WTC11 (cell line): ENCODE results near the gene CC2D1A. TPM values are rescaled to one million over a fixed set of nuclear protein-coding genes. Genes with fewer than 3 reads are reported as not detected.
A peak's percentile ranks its signal among the peaks of the same experiment; 100 is the strongest.

Source experiments
- ATAC-seq: fragments of 200-7000 bp; cut with Tn5 transposase; 2 replicates; pipeline ENCODE4 v1.10.0; 2021; ENCODE audit warnings: mild to moderate bottlenecking, moderate library complexity
- CTCF ChIA-PET: fragments of 300-600 bp; sonication (Branson Sonifier 250); formaldehyde crosslinking; loops from one replicate; lab custom pipeline; 2021; ENCODE audit warnings: antibody characterized with exemption; lab: Charles Lee
- POLR2A ChIA-PET: fragments of 350-600 bp; sonication (Branson Sonifier 250); formaldehyde crosslinking; loops from one replicate; lab custom pipeline; 2021; ENCODE audit warnings: antibody characterized with exemption; lab: Charles Lee
- DNase-seq: peaks from one replicate; pipeline ENCODE4 v3.0.0; 2021; ENCODE audit warnings: low spot score
- H3K27ac Mint-ChIP-seq: 2 replicates; pipeline ENCODE4 v1.8.0; 2021; ENCODE audit warnings: mixed read lengths
- H3K27me3 Mint-ChIP-seq: 2 replicates; pipeline ENCODE4 v1.8.0; 2021; ENCODE audit warnings: low read depth, mild to moderate bottlenecking, moderate library complexity, mixed read lengths
- H3K36me3 Mint-ChIP-seq: 2 replicates; pipeline ENCODE4 v1.8.0; 2021; ENCODE audit warnings: mixed read lengths
- H3K4me1 Mint-ChIP-seq: 2 replicates; pipeline ENCODE4 v1.8.0; 2022; ENCODE audit warnings: mixed read lengths
- H3K4me3 Mint-ChIP-seq: 2 replicates; pipeline ENCODE4 v1.8.0; 2021; ENCODE audit warnings: mild to moderate bottlenecking, moderate library complexity, mixed read lengths
- H3K9me3 Mint-ChIP-seq: 2 replicates; pipeline ENCODE4 v1.8.0; 2021; ENCODE audit warnings: mixed read lengths
- ESRRA ChIP-seq: sonication (generic); formaldehyde crosslinking; IDR thresholded peaks from 2 replicates; pipeline ENCODE4 v1.8.1; 2022; ENCODE audit warnings: mild to moderate bottlenecking, missing genetic modification reagents, borderline replicate concordance
- GRHL2 ChIP-seq: fragments of 250-450 bp; sonication (Bioruptor Pico); IDR thresholded peaks from 2 replicates; pipeline ENCODE4 v1.8.0; 2022; ENCODE audit warnings: mild to moderate bottlenecking, moderate library complexity; ENCODE audit not compliant: insufficient replicate concordance, severe bottlenecking
- NR3C1 ChIP-seq: sonication (generic); formaldehyde crosslinking; conservative IDR thresholded peaks from 2 replicates; pipeline ENCODE4 v1.8.1; 2023; ENCODE audit warnings: low read depth, mild to moderate bottlenecking, missing genetic modification reagents
- RORB ChIP-seq: fragments of 250-450 bp; sonication (Bioruptor Pico); IDR thresholded peaks from 2 replicates; pipeline ENCODE4 v1.9.0; 2021; ENCODE audit warnings: mild to moderate bottlenecking
- SOX15 ChIP-seq: fragments of 250-450 bp; sonication (Bioruptor Pico); IDR thresholded peaks from 2 replicates; pipeline ENCODE4 v1.9.0; 2021; ENCODE audit warnings: mild to moderate bottlenecking
- TEAD1 ChIP-seq: sonication (generic); formaldehyde crosslinking; IDR thresholded peaks from 2 replicates; pipeline ENCODE4 v1.8.0; 2022; ENCODE audit warnings: mild to moderate bottlenecking, missing genetic modification reagents
- ZNF416 ChIP-seq: fragments of 250-450 bp; sonication (Bioruptor Pico); IDR thresholded peaks from 2 replicates; pipeline ENCODE4 v1.9.0; 2021; ENCODE audit warnings: mild to moderate bottlenecking, inconsistent platforms
- total RNA-seq: library from RNA; stranded (reverse); gene quantifications from 3 replicates; pipeline ENCODE4 v1.2.3, GENCODE V29; 2021
- TF ChIP-seq, protein P1 (sequence below): fragments of 250-450 bp; sonication (Bioruptor Pico); IDR thresholded peaks from 2 replicates; pipeline ENCODE4 v1.9.0; 2021; ENCODE audit warnings: moderate library complexity, mild to moderate bottlenecking, inconsistent platforms, borderline replicate concordance
- TF ChIP-seq, protein P2 (sequence below): sonication (generic); formaldehyde crosslinking; IDR thresholded peaks from 2 replicates; pipeline ENCODE4 v1.8.0; 2023; ENCODE audit warnings: missing genetic modification reagents, mild to moderate bottlenecking, borderline replicate concordance
- TF ChIP-seq, protein P3 (sequence below): sonication (generic); formaldehyde crosslinking; IDR thresholded peaks from 2 replicates; pipeline ENCODE4 v1.8.0; 2023; ENCODE audit warnings: mild to moderate bottlenecking, missing genetic modification reagents
- TF ChIP-seq, protein P4 (sequence below): fragments of 250-450 bp; sonication (Bioruptor Pico); IDR thresholded peaks from 2 replicates; pipeline ENCODE4 v1.9.0; 2021; ENCODE audit warnings: mild to moderate bottlenecking
- TF ChIP-seq, protein P5 (sequence below): fragments of 250-450 bp; sonication (Bioruptor Pico); IDR thresholded peaks from 2 replicates; pipeline ENCODE4 v1.9.0; 2021; ENCODE audit warnings: mild to moderate bottlenecking
- TF ChIP-seq, protein P6 (sequence below): sonication (generic); formaldehyde crosslinking; IDR thresholded peaks from 2 replicates; pipeline ENCODE4 v1.8.1; 2023; ENCODE audit warnings: mild to moderate bottlenecking, moderate library complexity, missing genetic modification reagents

The CC2D1A gene
- total RNA-seq, 1 experiment from 2014 or later: 44.2 TPM

DNA sequence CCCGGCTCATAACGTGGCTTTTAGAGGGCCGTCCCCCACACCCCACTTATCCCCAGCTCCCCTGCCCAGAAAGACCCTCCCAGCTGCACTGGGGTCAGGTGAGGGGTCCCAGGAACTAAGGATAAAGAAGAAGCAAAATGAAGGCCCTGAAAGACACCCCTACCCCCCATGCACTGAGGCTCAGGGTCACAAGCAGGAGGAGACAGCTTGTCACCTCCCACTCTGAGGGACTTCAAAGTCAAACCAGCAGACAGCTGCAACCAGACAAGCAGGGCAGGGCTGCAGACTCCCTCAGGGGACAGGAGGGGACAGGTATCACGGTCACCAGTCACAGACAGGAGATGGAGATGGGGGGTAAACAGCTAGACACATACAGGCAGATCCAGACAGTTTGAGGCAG is 35.1 kb upstream of the CC2D1A start (continued):
- TF ChIP-seq, protein P1, sequence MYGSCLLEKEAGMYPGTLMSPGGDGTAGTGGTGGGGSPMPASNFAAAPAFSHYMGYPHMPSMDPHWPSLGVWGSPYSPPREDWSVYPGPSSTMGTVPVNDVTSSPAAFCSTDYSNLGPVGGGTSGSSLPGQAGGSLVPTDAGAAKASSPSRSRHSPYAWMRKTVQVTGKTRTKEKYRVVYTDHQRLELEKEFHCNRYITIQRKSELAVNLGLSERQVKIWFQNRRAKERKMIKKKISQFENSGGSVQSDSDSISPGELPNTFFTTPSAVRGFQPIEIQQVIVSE: no peak
- TF ChIP-seq SOX15 (CRISPR knock-in tag) (no peak), ESRRA (CRISPR knock-in tag) (no peak)
- TF ChIP-seq, protein P2, sequence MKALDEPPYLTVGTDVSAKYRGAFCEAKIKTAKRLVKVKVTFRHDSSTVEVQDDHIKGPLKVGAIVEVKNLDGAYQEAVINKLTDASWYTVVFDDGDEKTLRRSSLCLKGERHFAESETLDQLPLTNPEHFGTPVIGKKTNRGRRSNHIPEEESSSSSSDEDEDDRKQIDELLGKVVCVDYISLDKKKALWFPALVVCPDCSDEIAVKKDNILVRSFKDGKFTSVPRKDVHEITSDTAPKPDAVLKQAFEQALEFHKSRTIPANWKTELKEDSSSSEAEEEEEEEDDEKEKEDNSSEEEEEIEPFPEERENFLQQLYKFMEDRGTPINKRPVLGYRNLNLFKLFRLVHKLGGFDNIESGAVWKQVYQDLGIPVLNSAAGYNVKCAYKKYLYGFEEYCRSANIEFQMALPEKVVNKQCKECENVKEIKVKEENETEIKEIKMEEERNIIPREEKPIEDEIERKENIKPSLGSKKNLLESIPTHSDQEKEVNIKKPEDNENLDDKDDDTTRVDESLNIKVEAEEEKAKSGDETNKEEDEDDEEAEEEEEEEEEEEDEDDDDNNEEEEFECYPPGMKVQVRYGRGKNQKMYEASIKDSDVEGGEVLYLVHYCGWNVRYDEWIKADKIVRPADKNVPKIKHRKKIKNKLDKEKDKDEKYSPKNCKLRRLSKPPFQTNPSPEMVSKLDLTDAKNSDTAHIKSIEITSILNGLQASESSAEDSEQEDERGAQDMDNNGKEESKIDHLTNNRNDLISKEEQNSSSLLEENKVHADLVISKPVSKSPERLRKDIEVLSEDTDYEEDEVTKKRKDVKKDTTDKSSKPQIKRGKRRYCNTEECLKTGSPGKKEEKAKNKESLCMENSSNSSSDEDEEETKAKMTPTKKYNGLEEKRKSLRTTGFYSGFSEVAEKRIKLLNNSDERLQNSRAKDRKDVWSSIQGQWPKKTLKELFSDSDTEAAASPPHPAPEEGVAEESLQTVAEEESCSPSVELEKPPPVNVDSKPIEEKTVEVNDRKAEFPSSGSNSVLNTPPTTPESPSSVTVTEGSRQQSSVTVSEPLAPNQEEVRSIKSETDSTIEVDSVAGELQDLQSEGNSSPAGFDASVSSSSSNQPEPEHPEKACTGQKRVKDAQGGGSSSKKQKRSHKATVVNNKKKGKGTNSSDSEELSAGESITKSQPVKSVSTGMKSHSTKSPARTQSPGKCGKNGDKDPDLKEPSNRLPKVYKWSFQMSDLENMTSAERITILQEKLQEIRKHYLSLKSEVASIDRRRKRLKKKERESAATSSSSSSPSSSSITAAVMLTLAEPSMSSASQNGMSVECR (CRISPR knock-in tag): no peak
- TF ChIP-seq, protein P3, sequence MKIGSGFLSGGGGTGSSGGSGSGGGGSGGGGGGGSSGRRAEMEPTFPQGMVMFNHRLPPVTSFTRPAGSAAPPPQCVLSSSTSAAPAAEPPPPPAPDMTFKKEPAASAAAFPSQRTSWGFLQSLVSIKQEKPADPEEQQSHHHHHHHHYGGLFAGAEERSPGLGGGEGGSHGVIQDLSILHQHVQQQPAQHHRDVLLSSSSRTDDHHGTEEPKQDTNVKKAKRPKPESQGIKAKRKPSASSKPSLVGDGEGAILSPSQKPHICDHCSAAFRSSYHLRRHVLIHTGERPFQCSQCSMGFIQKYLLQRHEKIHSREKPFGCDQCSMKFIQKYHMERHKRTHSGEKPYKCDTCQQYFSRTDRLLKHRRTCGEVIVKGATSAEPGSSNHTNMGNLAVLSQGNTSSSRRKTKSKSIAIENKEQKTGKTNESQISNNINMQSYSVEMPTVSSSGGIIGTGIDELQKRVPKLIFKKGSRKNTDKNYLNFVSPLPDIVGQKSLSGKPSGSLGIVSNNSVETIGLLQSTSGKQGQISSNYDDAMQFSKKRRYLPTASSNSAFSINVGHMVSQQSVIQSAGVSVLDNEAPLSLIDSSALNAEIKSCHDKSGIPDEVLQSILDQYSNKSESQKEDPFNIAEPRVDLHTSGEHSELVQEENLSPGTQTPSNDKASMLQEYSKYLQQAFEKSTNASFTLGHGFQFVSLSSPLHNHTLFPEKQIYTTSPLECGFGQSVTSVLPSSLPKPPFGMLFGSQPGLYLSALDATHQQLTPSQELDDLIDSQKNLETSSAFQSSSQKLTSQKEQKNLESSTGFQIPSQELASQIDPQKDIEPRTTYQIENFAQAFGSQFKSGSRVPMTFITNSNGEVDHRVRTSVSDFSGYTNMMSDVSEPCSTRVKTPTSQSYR: no peak
- TF ChIP-seq, protein P4, sequence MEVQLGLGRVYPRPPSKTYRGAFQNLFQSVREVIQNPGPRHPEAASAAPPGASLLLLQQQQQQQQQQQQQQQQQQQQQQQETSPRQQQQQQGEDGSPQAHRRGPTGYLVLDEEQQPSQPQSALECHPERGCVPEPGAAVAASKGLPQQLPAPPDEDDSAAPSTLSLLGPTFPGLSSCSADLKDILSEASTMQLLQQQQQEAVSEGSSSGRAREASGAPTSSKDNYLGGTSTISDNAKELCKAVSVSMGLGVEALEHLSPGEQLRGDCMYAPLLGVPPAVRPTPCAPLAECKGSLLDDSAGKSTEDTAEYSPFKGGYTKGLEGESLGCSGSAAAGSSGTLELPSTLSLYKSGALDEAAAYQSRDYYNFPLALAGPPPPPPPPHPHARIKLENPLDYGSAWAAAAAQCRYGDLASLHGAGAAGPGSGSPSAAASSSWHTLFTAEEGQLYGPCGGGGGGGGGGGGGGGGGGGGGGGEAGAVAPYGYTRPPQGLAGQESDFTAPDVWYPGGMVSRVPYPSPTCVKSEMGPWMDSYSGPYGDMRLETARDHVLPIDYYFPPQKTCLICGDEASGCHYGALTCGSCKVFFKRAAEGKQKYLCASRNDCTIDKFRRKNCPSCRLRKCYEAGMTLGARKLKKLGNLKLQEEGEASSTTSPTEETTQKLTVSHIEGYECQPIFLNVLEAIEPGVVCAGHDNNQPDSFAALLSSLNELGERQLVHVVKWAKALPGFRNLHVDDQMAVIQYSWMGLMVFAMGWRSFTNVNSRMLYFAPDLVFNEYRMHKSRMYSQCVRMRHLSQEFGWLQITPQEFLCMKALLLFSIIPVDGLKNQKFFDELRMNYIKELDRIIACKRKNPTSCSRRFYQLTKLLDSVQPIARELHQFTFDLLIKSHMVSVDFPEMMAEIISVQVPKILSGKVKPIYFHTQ (CRISPR knock-in tag): no peak

DNA sequence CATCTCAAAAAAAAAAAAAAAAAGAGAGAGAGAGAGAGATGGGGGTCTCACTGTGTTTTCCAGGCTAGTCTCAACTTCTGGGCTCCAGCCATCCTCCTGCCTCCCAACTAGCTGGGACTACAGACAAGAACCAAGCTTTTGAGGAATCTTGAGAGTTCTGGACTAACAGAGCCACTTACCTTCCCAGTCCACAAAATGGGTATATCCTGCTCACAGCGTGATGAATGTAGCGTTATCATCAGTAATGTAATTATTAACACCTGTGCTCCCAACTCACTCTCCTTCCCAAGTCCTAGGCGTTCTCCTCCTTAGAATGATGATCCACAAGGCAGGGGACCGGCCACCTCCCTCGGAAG is 33.7 kb upstream of the CC2D1A start:
- Mint-ChIP-seq H3K27me3 (peaks cover 100% of the 10 kb centered on the region), H3K27ac (no peak overlapping the region), H3K4me1 (peaks cover 7% of the 10 kb centered on the region), H3K9me3 (no peaks in the 10 kb centered on the region), H3K36me3 (no peaks in the 10 kb centered on the region), H3K4me3 (peak overlapping the region; percentile 56)
- ATAC-seq (no peak), DNase-seq (no peak)
- ChIA-PET POLR2A (interaction anchor here (0.7 kb wide), 3 partner anchors 26 to 626 kb away, joined by 4 to 11 read pairs (median 8); no protein-coding TSS in a partner anchor), CTCF (interaction anchor here (0.6 to 2.6 kb wide), 25 partner anchors 9 to 907 kb away, joined by 3 to 27 read pairs (median 5); partner anchors contain the start of genes ASF1B, DCAF15 and MISP3)
- TF ChIP-seq NR3C1 (CRISPR knock-in tag): no peak
- no peak for TF ChIP-seq ESRRA (CRISPR knock-in tag)
- TF ChIP-seq, protein P5, sequence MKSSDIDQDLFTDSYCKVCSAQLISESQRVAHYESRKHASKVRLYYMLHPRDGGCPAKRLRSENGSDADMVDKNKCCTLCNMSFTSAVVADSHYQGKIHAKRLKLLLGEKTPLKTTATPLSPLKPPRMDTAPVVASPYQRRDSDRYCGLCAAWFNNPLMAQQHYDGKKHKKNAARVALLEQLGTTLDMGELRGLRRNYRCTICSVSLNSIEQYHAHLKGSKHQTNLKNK (CRISPR knock-in tag): no peak
- no peak for TF ChIP-seq RORB (CRISPR knock-in tag)
- no peak for TF ChIP-seq TEAD1 (CRISPR knock-in tag)
- TF ChIP-seq ZNF416: no peak
- TF ChIP-seq, protein P3: no peak
- TF ChIP-seq GRHL2 (CRISPR knock-in tag): no peak
- TF ChIP-seq, protein P6, sequence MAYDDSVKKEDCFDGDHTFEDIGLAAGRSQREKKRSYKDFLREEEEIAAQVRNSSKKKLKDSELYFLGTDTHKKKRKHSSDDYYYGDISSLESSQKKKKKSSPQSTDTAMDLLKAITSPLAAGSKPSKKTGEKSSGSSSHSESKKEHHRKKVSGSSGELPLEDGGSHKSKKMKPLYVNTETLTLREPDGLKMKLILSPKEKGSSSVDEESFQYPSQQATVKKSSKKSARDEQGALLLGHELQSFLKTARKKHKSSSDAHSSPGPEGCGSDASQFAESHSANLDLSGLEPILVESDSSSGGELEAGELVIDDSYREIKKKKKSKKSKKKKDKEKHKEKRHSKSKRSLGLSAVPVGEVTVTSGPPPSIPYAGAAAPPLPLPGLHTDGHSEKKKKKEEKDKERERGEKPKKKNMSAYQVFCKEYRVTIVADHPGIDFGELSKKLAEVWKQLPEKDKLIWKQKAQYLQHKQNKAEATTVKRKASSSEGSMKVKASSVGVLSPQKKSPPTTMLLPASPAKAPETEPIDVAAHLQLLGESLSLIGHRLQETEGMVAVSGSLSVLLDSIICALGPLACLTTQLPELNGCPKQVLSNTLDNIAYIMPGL: no peak
